Fibroblast of mammary gland (primary cell): Measurements from ENCODE around the gene KDM4B.

Experiments
- DNase-seq: peaks from one replicate; pipeline ENCODE4 v3.0.0-alpha.2; 2010; ENCODE audit warnings: low read depth
- H3K4me3 ChIP-seq: 2 replicates; pipeline ENCODE4 v1.5.1; 2011; ENCODE audit warnings: low read depth, mild to moderate bottlenecking, low read length, moderate library complexity; ENCODE audit not compliant: control insufficient read depth
- CTCF ChIP-seq: conservative IDR thresholded peaks from 2 replicates; pipeline ENCODE4 v1.5.1; 2011; ENCODE audit warnings: low read depth, low read length, inconsistent platforms; ENCODE audit not compliant: control insufficient read depth, insufficient read depth

KDM4B gene

GRCh38 chr19:5067678-5068077, 98.8 kb downstream of the KDM4B start:
- TF ChIP-seq CTCF: no peak
- no peak overlapping the region for H3K4me3 ChIP-seq
- DNase-seq: no peak

GRCh38 chr19:5068233-5069072, 99.5 kb downstream of the KDM4B start:
- no peak for TF ChIP-seq CTCF
- DNase-seq: no peak
- no peak overlapping the region for H3K4me3 ChIP-seq

DNA sequence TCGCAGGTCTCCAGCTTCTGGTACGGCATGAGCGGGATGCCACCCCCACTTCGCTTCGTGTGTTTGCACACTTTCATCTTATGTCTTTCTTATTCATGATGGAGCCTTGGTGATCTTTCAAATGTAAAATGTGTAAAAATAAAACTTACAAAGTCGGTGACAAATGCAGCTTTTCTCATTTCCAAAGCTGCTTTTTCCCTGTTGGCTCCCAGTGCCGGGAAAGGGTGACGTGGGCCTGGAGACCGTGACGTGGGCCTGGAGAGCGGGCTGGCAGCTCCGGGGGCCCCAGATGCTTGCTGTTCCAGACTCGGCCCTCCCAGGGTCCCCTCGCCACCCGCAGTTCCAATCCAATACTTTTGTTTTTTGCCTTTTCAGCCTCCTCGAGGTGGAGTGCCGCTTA, 101.4 kb downstream of the KDM4B start:
- no peak overlapping the region for H3K4me3 ChIP-seq
- no peak for TF ChIP-seq CTCF
- DNase-seq: no peak

GRCh38 chr19:5070930-5071329, 102.0 kb downstream of the KDM4B start:
- no peak for TF ChIP-seq CTCF

GRCh38 chr19:5071579-5071978, 102.7 kb downstream of the KDM4B start:
- no peak for DNase-seq
- no peak for TF ChIP-seq CTCF
- no peak overlapping the region for H3K4me3 ChIP-seq

More at GRCh38 chr19:5070930-5071329, 102.0 kb downstream of the KDM4B start:
- no peak for DNase-seq
- H3K4me3 ChIP-seq: no peak overlapping the region

DNA sequence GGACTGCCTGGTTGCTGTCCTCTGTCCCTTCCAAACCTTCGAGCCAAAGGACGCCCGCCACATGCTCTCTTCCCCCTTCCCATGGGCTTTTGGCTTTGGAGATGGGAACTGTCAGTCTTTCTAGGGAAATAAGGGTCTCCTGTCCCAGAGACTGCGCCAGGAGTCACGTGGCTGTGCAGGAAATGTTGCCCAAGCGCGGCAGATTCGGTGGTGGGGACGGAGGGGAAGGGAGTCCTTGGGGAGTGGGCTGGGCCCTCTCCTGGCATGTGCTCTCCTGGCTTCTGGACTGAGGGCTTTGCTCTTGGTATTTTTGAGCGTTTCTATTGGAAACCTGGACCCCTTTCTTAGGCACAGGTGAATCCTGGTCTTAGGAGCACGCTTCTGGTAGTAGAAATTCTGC, 103.2 kb downstream of the KDM4B start:
- DNase-seq: no peak
- no peak for TF ChIP-seq CTCF
- H3K4me3 ChIP-seq: no peak overlapping the region
